ENCODE data around the gene RHBDL2. TPM values are rescaled to one million over a fixed set of nuclear protein-coding genes. Genes with fewer than 3 reads are reported as not detected.

Gene RHBDL2
- total and polyA plus RNA-seq, 2 experiments from 2014 or later: 0.90 to 1.2 TPM

GRCh38 chr1:38867208-38867607 lies 74.4 kb downstream of the RHBDL2 start:
- Mint-ChIP-seq H3K36me3 (ENCODE audit: low read depth) (peaks cover 7% of the 10 kb centered on the region; the same call in 2 of the 3 replicates), H3K4me1 (peaks cover 2% of the 10 kb centered on the region; the same call in 2 of the 3 replicates), H3K27ac (no peak overlapping the region), H3K4me3 (no peak overlapping the region), H3K27me3 (ENCODE audit: insufficient read depth, low read depth, poor library complexity) (peaks cover 3% of the 10 kb centered on the region), H3K9me3 (no peaks in the 10 kb centered on the region; the same call in 2 of the 3 replicates)
- no peak overlapping the region; the same call in 1 of the 2 replicates for H3K27ac ChIP-seq (ENCODE audit: low read depth)
- peaks cover 12% of the 10 kb centered on the region; the same call in 1 of the 2 replicates for H3K36me3 ChIP-seq (ENCODE audit: insufficient read depth)
- H3K4me2 ChIP-seq: no peak overlapping the region
- no peak for TF ChIP-seq ZNF462 (CRISPR knock-in tag; IDR thresholded peaks at IDR 0.05)
- no peak for TF ChIP-seq CREB1 (CRISPR knock-in tag; IDR thresholded peaks at IDR 0.05; ENCODE audit: low read depth)
- TF ChIP-seq, protein P1, sequence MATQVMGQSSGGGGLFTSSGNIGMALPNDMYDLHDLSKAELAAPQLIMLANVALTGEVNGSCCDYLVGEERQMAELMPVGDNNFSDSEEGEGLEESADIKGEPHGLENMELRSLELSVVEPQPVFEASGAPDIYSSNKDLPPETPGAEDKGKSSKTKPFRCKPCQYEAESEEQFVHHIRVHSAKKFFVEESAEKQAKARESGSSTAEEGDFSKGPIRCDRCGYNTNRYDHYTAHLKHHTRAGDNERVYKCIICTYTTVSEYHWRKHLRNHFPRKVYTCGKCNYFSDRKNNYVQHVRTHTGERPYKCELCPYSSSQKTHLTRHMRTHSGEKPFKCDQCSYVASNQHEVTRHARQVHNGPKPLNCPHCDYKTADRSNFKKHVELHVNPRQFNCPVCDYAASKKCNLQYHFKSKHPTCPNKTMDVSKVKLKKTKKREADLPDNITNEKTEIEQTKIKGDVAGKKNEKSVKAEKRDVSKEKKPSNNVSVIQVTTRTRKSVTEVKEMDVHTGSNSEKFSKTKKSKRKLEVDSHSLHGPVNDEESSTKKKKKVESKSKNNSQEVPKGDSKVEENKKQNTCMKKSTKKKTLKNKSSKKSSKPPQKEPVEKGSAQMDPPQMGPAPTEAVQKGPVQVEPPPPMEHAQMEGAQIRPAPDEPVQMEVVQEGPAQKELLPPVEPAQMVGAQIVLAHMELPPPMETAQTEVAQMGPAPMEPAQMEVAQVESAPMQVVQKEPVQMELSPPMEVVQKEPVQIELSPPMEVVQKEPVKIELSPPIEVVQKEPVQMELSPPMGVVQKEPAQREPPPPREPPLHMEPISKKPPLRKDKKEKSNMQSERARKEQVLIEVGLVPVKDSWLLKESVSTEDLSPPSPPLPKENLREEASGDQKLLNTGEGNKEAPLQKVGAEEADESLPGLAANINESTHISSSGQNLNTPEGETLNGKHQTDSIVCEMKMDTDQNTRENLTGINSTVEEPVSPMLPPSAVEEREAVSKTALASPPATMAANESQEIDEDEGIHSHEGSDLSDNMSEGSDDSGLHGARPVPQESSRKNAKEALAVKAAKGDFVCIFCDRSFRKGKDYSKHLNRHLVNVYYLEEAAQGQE (IDR thresholded peaks at IDR 0.05; ENCODE audit: unreplicated experiment): no peak
- no peak for TF ChIP-seq POLR2AphosphoS5 (IDR thresholded peaks at IDR 0.05; ENCODE audit: low read depth)
- TF ChIP-seq EZH2 (IDR thresholded peaks at IDR 0.05; ENCODE audit: low read depth, unreplicated experiment): no peak
- TF ChIP-seq ZNF331 (CRISPR knock-in tag; IDR thresholded peaks at IDR 0.05; ENCODE audit: low read depth): no peak
- no peak for TF ChIP-seq ZNF114 (CRISPR knock-in tag; IDR thresholded peaks at IDR 0.05)
- no peak for TF ChIP-seq CTCF (conservative IDR thresholded peaks at IDR 0.05; ENCODE audit: low read depth in 2 of 2)
- TF ChIP-seq JUNB (IDR thresholded peaks at IDR 0.05; ENCODE audit: unreplicated experiment): no peak
- TF ChIP-seq, protein P2, sequence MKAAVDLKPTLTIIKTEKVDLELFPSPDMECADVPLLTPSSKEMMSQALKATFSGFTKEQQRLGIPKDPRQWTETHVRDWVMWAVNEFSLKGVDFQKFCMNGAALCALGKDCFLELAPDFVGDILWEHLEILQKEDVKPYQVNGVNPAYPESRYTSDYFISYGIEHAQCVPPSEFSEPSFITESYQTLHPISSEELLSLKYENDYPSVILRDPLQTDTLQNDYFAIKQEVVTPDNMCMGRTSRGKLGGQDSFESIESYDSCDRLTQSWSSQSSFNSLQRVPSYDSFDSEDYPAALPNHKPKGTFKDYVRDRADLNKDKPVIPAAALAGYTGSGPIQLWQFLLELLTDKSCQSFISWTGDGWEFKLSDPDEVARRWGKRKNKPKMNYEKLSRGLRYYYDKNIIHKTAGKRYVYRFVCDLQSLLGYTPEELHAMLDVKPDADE (IDR thresholded peaks at IDR 0.05): no peak
- no peak for TF ChIP-seq STAT1 (IDR thresholded peaks at IDR 0.05; ENCODE audit: unreplicated experiment)
- no peak for TF ChIP-seq EZH2phosphoT487 (IDR thresholded peaks at IDR 0.05; ENCODE audit: unreplicated experiment)
- no peak for TF ChIP-seq NANOG (IDR thresholded peaks at IDR 0.05; ENCODE audit: borderline replicate concordance)
- H3K27me3 ChIP-seq (ENCODE audit: insufficient read depth): no peaks in the 10 kb centered on the region
- peaks cover 3% of the 10 kb centered on the region; the same call in 1 of the 2 replicates for H4K20me1 ChIP-seq (replicated peaks; ENCODE audit: insufficient read depth)
- H3K9me2 ChIP-seq (ENCODE audit: insufficient read depth): no peaks in the 10 kb centered on the region
- H3K4me3 ChIP-seq: no peak overlapping the region
- H2AFZ ChIP-seq: no peak overlapping the region
- no peak for ATAC-seq
- peaks cover 4% of the 10 kb centered on the region; the same call in 1 of the 2 replicates for H3F3A ChIP-seq (replicated peaks; ENCODE audit: low read depth)
- peaks cover 2% of the 10 kb centered on the region for H3K4me1 ChIP-seq (ENCODE audit: insufficient read depth)
- H3K79me2 ChIP-seq (replicated peaks; ENCODE audit: insufficient read depth): peaks cover 23% of the 10 kb centered on the region
- no peak for DNase-seq (ENCODE audit: low spot score)
